Adrenal gland (tissue), 12 donors: ENCODE measurements around the gene KLC4. TPM values are rescaled to one million over a fixed set of nuclear protein-coding genes. Genes with fewer than 3 reads are reported as not detected.

Experiments
- DNase-seq, 7 donors: peaks; one replicate each; pipeline ENCODE4 v3.0.0-alpha.2; 2019 to 2020
- H3K27ac ChIP-seq, 5 donors: fragments of 200-600 bp; sonication (generic) in 4 of 5; 1 replicate in 3 of 5; 2 replicates in 2 of 5; pipeline versions ENCODE4 v1.5.1 to v1.8.0; 2016 to 2020; ENCODE audit warnings: mild to moderate bottlenecking in 1 of 5
- H3K27me3 ChIP-seq: fragments of 200-600 bp; 2 replicates; pipeline ENCODE4 v1.8.0; 2021
- H3K36me3 ChIP-seq, 2 donors: fragments of 200-600 bp; replicated peaks in 1 of 2; 1 replicate in 1 of 2; 2 replicates in 1 of 2; pipeline versions ENCODE4 v1.5.1 to v1.8.0; 2018 to 2022
- H3K4me1 ChIP-seq, 2 donors: fragments of 200-600 bp; replicated peaks in 1 of 2; 1 replicate in 1 of 2; 2 replicates in 1 of 2; pipeline versions ENCODE4 v1.5.1 to v1.8.0; 2018 to 2021
- H3K4me3 ChIP-seq, 4 donors: fragments of 200-600 bp; sonication (generic) in 3 of 4; one replicate each; pipeline ENCODE4 v1.5.1; 2016 to 2018
- H3K9me3 ChIP-seq, 3 donors: fragments of 200-600 bp; sonication (generic) in 1 of 3; replicated peaks in 1 of 3; 1 replicate in 2 of 3; 2 replicates in 1 of 3; pipeline versions ENCODE4 v1.5.1 to v1.8.0; 2016 to 2021
- CTCF ChIP-seq, 6 experiments: fragments of 450-650 bp in 4 of 6; fragments of 200-600 bp in 2 of 6; sonication (generic) in 1 of 6; IDR thresholded peaks; 1 replicate in 5 of 6; 2 replicates in 1 of 6; pipeline versions ENCODE4 v1.5.1 to v1.8.0; 2016 to 2021; ENCODE audit warnings: antibody characterized with exemption in 6 of 6, mild to moderate bottlenecking in 2 of 6, moderate library complexity in 1 of 6
- POLR2A ChIP-seq, 2 donors: fragments of 450-650 bp; IDR thresholded peaks; one replicate each; pipeline ENCODE4 v1.6.1; 2017; ENCODE audit warnings: antibody characterized with exemption in 2 of 2, mild to moderate bottlenecking in 2 of 2, moderate library complexity in 1 of 2
- WGBS, 4 donors: extraction: QIAGEN DNeasy Blood & Tissue Kit in 2 of 4; methylation state at CpG; one replicate each; pipeline versions ENCODE4 v1.1.5 to v1.1.7; 2013 to 2017; 5-methylcytosine and 5-hydroxymethylcytosine counted together
- intact Hi-C, 2 donors: fragments of 100-400 bp; cut with DNase I; formaldehyde crosslinking; loops; one replicate each; pipeline versions ENCODE4 v1.14.1 to v1.15.0; 2022 to 2023
- polyA plus RNA-seq, 3 donors: library from polyadenylated mRNA; stranded (reverse); fragments of 200-250 nt in 2 of 3; fragments of 350-450 nt in 1 of 3; fragmentation: Illumina TruSeq in 1 of 3; extraction: RNeasy Lipid Tissue Mini Kit (QIAGEN cat#74804) in 1 of 3; gene quantifications; one replicate each; pipeline ENCODE4 v1.2.3, GENCODE V29; 2013 to 2014
- total RNA-seq, 9 donors: library from RNA; depleted of rRNA in 4 of 9; stranded (reverse); fragments of >200 nt in 4 of 9; fragments of 120-200 nt in 1 of 9; fragmentation: NEBNext Ultra II Directional in 1 of 9; extraction: Animal tissue kit (Norgen Biotek cat#: 25700) in 1 of 9; gene quantifications; one replicate each; pipeline versions ENCODE4 v1.1.0 to v1.2.4, GENCODE V29; 2013 to 2023
- donor health status: healthy with polysubstance abuse.
- donor health status: Bipolar disorder and iron deficiency.
- donor health status: DM: yes; HTN: yes; CAD: no.
- donor health status: DM: no; HTN: no; CAD: no.
- donor health status: DM: no; HTN: no; CAD: no.
- donor health status: DM: yes; HTN: yes; CAD: no.

The KLC4 gene
- total and polyA plus RNA-seq, 12 donors: 14.2 to 84.9 (median 33.9) TPM

- Histone ChIP-seq H3K36me3 (peaks cover 0 to 48% of the 10 kb centered on the region in 2 donors), H3K4me1 (peaks cover 10 to 12% of the 10 kb centered on the region in 2 donors), H3K9me3 (no peaks in the 10 kb centered on the region), H3K27me3 (no peaks in the 10 kb centered on the region), H3K27ac (peak overlapping the region; percentile 34 to 89 (median 87)), H3K4me3 (peak overlapping the region; percentile 29 to 86 (median 66))
- intact Hi-C loops: no loop called here
- TF ChIP-seq CTCF (IDR thresholded peaks at IDR 0.05) (no peak), POLR2A (IDR thresholded peaks at IDR 0.05) (no peak)
- 11 to 18% (median 11%) methylated on average over 17 to 22 of the region's 22 CpGs for WGBS, 4 donors
- peak in 3 of 7 donors; percentile 29 to 44 (median 31) for DNase-seq
Observed at GRCh38 chr6:43052842-43053544, 6.4 kb upstream of the KLC4 start.

GRCh38 chr6:43053545-43054205 lies 5.8 kb upstream of the KLC4 start, which contains the start of gene CUL7:
Gene CUL7 (minus strand): TSS chr6:43053851. CDS start chr6:43052788, 1,063 bp downstream.
- TF ChIP-seq POLR2A (IDR thresholded peaks at IDR 0.05): peak; percentile 73
- no peak for TF ChIP-seq CTCF (IDR thresholded peaks at IDR 0.05)
- peak; percentile 90 to 96 (median 94) for DNase-seq
- peaks cover 16 to 18% of the 10 kb centered on the region in 2 donors for H3K4me1 ChIP-seq
- no peaks in the 10 kb centered on the region for H3K27me3 ChIP-seq
- H3K9me3 ChIP-seq: no peaks in the 10 kb centered on the region
- H3K4me3 ChIP-seq: peak within 1 kb of the TSS; percentile 29 to 86 (median 66)
- WGBS, 4 donors: 1 to 3% (median 1%) methylated on average over 10 to 42 of the region's 45 CpGs
- H3K36me3 ChIP-seq: peaks cover 0 to 42% of the 10 kb centered on the region in 2 donors
- intact Hi-C loops: no loop called here
- H3K27ac ChIP-seq: peak within 1 kb of the TSS; percentile 47 to 89 (median 87)

GRCh38 chr6:43054206-43054943 lies 5.1 kb upstream of the KLC4 start:
- Histone ChIP-seq H3K27me3 (no peaks in the 10 kb centered on the region), H3K4me1 (peaks cover 16 to 20% of the 10 kb centered on the region in 2 donors), H3K4me3 (peak overlapping the region in 2 of 4 donors; percentile 64 to 68), H3K27ac (peak overlapping the region; percentile 47 to 89 (median 77)), H3K36me3 (peaks cover 0 to 36% of the 10 kb centered on the region in 2 donors), H3K9me3 (no peaks in the 10 kb centered on the region)
- intact Hi-C loops: no loop called here
- DNase-seq: peak in 3 of 7 donors; percentile 13 to 43 (median 43)
- WGBS, 4 donors: 61 to 73% (median 72%) methylated on average over 17 of the region's 17 CpGs
- TF ChIP-seq POLR2A (IDR thresholded peaks at IDR 0.05) (no peak), CTCF (IDR thresholded peaks at IDR 0.05) (no peak)

GRCh38 chr6:43055966-43056365 lies 3.5 kb upstream of the KLC4 start:
- intact Hi-C loops: no loop called here
- H3K9me3 ChIP-seq: no peaks in the 10 kb centered on the region
- peaks cover 24 to 28% of the 10 kb centered on the region in 2 donors for H3K4me1 ChIP-seq
- no peak for DNase-seq
- no peak overlapping the region for H3K4me3 ChIP-seq
- 71 to 93% (median 85%) methylated on average over 6 to 8 of the region's 8 CpGs for WGBS, 4 donors
- no peak overlapping the region for H3K27ac ChIP-seq
- no peak for TF ChIP-seq CTCF (IDR thresholded peaks at IDR 0.05)
- TF ChIP-seq POLR2A (IDR thresholded peaks at IDR 0.05): no peak
- peaks cover 0 to 28% of the 10 kb centered on the region in 2 donors for H3K36me3 ChIP-seq
- H3K27me3 ChIP-seq: no peaks in the 10 kb centered on the region
